Fibroblast of skin of abdomen (primary cell): ENCODE results near the gene TWF2.
A peak's percentile ranks its signal among the peaks of the same experiment; 100 is the strongest.

Experiments used
- DNase-seq: peaks from one replicate; pipeline ENCODE4 v3.0.0-alpha.2; 2013

The TWF2 gene

GRCh38 chr3:52202384-52203077 is 36.4 kb downstream of the TWF2 start:
- no peak for DNase-seq

- no peak for DNase-seq
These were observed 37.8 kb downstream of the TWF2 start for GRCh38 chr3:52200981-52201679.

GRCh38 chr3:52198643-52199608 is 40.0 kb downstream of the TWF2 start:
- no peak for DNase-seq

DNA sequence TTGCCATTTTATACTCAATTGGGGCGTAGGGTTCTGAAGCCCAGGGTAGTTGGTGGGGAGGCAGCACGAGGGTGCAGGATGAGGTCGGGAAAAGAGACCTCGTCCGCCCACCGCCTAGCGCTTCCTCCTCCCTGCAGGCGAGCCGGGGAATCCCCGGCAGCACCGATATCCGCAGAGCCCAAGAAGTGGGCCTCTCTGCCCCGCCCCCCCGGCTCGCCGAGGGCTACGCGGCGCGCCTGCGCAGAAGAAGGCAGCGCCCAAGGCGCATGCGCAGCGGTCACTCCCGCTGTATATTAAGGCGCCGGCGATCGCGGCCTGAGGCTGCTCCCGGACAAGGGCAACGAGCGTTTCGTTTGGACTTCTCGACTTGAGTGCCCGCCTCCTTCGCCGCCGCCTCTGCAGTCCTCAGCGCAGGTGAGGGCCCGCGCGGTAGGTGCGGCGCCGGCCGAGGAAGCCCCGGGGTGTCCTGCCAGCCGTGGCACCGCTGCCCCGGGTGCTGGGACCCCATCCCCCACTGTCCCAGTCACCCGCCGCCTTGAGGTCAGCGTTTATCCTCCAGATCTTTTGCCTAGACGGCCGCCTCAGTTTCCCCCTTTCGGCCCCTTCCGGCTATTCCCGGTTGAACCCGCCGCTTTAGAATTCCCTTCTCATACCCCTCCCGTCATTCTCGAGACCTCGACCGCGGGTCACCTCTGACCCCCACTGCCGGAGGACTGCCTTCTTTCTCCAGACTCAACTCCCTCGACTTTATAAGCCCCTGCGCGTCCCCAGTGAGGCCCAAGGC is 40.9 kb downstream of the TWF2 start, which contains the start of gene ALAS1:
TSS of gene ALAS1 (plus strand) at position 319 of the 784 bp plus-strand sequence. CDS start 1,082 bp downstream, outside the sequence.
- peak; percentile 87 for DNase-seq

DNA sequence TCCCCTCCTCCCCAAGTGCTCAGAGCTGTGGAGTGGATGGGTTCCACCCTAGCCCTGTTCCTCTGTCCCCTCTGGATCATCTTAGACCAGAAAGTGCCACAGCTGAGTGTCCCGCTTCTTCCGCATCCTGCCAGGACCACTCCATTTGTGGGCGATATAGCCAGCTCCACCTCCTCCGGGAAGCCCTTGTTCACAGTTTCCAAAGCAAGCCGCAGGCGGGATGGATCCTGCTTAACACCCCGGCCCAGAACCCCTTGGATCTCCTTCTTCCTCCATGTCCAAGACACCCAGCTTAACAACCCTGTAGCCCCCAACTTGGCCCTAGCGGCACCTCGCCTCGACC is 41.5 kb downstream of the TWF2 start:
- no peak for DNase-seq

GRCh38 chr3:52196977-52197376 is 42.0 kb downstream of the TWF2 start:
- no peak for DNase-seq

DNA sequence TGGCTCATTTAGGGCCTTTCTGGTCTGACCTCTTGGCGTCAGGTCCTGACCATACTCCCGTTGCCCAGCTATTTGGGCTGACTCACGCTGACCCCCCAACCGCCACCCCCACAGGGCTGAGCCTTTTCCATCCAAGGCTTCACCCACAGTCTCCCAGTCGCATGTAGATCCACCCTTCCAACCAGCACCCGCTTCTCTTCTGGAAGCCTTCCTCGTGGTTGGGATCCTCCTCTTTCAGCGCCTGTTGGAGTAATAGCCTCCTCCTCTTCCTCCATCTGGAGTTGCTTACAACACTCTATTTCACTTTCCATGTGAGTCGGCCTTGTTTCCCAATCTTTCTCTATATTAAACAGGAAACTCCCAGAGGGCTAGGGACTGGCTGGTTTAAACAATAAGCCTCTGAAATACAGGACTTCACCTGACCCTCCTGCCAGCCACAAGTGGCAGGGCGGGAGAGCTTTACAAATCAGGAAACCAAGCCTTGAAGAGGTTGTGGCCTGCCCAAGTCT is 43.1 kb downstream of the TWF2 start:
- peak; percentile 29 for DNase-seq

GRCh38 chr3:52195291-52195597 is 43.7 kb downstream of the TWF2 start:
- no peak for DNase-seq

- peak; percentile 9 for DNase-seq
These were observed 44.3 kb downstream of the TWF2 start for GRCh38 chr3:52194485-52195290.

DNA sequence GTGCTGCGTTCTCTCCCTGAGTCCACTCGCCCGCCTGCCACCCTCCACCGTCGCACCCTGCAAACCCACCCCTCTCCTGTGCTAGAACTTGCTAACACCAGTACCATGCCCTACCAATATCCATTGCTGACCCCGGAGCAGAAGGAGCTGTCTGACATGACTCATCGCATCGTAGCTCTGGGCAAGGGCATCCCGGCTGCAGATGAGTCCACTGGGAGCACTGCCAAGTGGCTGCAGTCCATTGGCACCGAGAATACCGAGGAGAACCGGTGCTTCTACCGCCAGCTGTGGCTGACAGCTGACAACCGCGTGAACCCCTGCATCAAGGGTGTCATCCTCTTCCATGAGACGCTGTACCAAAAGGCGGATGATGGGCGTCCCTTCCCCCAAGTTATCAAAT is 45.9 kb downstream of the TWF2 start:
- peak; percentile 10 for DNase-seq

- DNase-seq, result no peak
These were observed 47.3 kb downstream of the TWF2 start for GRCh38 chr3:52191663-52192062.

- DNase-seq, result peak; percentile 15
These were observed 48.5 kb downstream of the TWF2 start for GRCh38 chr3:52190294-52191074.

- no peak for DNase-seq
These were observed 50.4 kb downstream of the TWF2 start for GRCh38 chr3:52188556-52188955.

DNA sequence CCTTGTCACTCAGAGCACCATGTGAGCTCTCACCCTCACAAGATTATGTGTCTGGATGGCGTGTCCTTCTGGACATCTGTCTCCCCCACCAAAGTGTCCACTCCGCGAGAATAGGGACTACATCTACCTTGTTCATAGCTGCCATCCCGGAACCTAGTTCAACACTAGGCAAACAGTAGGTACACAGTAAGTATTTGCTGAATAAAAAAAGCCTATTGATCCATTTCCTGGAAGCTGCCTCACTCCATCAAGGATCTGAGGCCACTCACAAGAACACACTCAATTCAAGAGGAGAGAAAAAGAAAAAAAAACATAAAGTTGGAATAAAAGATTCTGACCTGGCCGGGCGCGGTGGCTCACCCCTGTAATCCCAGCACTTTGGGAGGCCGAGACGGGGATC is 52.2 kb downstream of the TWF2 start:
- no peak for DNase-seq

DNA sequence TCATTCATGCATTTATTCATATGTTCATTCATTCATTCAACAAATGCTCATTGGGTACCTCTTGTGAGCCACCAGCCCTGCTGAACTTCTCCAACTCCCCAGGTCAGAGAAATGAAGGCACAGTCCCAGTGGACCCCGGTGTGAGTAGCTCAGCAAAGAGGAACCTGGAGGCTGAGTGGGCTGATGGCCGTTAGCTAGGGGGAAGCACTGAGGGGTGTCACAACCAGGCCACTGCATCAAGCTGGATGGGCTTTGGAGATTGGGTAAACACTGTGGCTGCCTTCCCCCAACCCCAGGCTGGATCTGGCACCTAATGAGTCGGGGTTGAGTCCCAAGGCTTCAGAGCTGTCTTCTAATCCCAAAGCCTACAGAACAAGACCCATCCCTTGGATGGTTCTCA is 53.1 kb downstream of the TWF2 start:
- DNase-seq, result no peak

GRCh38 chr3:52185311-52185710 is 53.6 kb downstream of the TWF2 start:
- no peak for DNase-seq

- no peak for DNase-seq
These were observed 54.3 kb downstream of the TWF2 start for GRCh38 chr3:52184690-52185089.

- DNase-seq, result no peak
These were observed 55.0 kb downstream of the TWF2 start for GRCh38 chr3:52183786-52184445.

GRCh38 chr3:52182691-52183090 is 56.3 kb downstream of the TWF2 start:
- DNase-seq, result no peak

DNA sequence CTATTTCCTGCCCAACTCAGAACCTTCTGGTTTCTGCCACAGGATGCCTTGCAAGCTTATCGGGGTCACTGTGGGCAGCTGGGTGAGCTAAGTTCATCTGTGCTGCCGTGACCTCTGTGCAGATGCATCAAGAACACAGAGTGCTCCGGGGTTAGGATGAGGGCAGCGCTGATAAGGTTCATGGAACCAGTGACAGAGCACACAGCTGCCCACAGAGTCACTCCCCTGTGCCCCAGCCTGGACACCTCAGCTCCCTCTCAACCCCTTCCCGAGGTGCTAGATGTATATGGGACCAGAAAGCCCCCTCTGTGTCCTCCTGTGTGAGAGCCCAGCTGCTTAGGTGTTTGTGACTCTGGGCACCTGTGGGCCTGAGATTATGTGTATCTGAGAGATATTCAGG is 56.8 kb downstream of the TWF2 start:
- no peak for DNase-seq
